ENCODE measurements around the gene MLLT6.

DNA sequence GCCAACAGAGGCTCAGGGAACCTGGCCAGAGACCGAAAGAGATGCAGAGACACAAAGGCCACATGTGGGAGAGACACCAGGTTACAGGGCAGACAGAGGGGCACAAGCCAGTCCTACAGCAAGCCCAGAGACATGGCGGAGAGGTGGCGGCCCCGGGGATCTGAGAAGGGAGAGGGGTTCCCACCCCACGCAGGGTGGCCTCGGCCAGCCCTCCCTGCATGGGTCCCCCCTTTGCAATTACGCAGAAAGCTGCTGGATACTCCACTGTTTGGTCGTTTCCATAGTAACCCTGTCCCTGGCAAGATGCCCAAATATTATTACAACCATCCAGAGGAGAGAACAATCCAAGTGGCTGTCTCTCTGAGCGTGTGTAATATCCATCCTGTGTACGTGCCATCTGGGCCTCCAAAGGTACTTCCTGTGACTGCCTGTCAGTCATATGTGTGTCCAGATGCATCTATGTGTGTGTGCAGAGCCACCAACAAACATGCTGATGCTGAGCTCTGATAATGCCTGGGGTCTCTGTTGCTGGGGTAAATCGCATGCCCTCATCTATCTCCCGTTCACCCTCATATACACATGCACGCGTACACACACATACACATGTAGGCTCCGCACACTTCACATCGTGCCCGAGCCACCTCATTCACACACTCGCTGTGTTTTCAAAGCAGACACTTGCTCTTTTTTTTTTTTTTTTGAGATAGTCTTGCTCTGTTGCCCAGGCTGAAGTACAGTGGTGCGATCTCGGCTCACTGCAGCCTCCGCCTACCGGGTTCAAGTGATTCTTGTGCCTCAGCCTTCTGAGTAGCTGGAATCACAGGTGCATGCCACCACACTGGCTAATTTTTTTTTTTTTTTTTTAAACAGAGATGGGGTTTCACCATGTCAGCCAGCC is 37.6 kb downstream of the MLLT6 start:
- TF ChIP-seq, protein P1, sequence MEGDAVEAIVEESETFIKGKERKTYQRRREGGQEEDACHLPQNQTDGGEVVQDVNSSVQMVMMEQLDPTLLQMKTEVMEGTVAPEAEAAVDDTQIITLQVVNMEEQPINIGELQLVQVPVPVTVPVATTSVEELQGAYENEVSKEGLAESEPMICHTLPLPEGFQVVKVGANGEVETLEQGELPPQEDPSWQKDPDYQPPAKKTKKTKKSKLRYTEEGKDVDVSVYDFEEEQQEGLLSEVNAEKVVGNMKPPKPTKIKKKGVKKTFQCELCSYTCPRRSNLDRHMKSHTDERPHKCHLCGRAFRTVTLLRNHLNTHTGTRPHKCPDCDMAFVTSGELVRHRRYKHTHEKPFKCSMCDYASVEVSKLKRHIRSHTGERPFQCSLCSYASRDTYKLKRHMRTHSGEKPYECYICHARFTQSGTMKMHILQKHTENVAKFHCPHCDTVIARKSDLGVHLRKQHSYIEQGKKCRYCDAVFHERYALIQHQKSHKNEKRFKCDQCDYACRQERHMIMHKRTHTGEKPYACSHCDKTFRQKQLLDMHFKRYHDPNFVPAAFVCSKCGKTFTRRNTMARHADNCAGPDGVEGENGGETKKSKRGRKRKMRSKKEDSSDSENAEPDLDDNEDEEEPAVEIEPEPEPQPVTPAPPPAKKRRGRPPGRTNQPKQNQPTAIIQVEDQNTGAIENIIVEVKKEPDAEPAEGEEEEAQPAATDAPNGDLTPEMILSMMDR (IDR thresholded peaks at IDR 0.05; ENCODE audit: insufficient read depth, low read length, poor library complexity, severe bottlenecking): no peak
- TF ChIP-seq EZH2phosphoT487 (conservative IDR thresholded peaks at IDR 0.05; ENCODE audit: low read length): no peak

Measured in SU-DHL-6 (cell line).